Hematopoietic multipotent progenitor cell treated with erythropoietin and hydrocortisone succinate and interleukin-3 and kit ligand, for 8 days (in vitro differentiated cells): ENCODE data around the gene PPDPF.
A peak's percentile ranks its signal among the peaks of the same experiment; 100 is the strongest.
"Not testable (repeated sequence)": the region's sequence is repeated elsewhere in the genome, so short reads cannot be mapped to it uniquely, and the experiment has no call there.

Source experiments
- DNase-seq: peaks from one replicate; pipeline ENCODE4 v3.0.0-alpha.2; 2015

PPDPF gene, protein sequence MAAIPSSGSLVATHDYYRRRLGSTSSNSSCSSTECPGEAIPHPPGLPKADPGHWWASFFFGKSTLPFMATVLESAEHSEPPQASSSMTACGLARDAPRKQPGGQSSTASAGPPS

DNA sequence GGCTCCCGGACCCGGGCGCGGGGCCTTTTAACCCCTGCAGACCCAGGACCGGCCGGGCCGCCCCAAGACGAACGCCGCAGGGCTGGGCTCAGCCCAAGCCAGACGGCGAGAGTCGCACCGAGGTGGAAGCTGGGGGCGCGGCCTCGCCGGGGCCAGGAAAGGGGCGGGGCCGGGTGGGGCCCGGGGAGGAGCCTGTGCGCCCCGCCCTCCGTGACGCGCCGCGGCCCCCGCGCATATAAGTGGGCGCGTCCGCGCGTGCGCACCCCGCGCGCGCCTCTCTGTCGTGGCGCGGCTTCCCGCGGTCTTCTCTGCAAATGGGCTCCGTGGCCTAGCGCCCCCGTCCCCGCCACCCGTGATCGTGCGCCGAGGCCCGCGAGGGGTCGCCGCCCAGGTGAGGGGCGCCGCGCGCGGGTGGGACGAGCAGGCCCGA lies at the start of gene PPDPF:
Gene PPDPF (plus strand): TSS at position 262 of the 430 bp plus-strand sequence. CDS start 544 bp downstream, outside the sequence.
- DNase-seq, result peak; percentile 68

- DNase-seq, result no peak
Observed at GRCh38 chr20:63471002-63471716, 49.4 kb upstream of the PPDPF start.

DNA sequence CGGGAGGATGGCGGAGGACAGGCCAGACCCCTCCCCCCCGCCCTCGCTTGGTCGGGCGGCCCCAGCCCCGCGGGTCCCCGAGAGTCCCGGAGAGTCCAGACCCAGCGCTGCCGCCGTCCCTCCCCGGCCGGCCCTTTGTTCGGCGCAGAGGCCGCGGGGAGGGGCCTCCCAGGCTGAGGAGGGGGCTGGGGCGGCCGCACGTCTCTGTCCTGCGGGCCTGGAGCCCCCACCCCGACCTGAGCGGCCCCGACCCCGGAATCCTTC lies 48.9 kb upstream of the PPDPF start:
- DNase-seq, result no peak

DNA sequence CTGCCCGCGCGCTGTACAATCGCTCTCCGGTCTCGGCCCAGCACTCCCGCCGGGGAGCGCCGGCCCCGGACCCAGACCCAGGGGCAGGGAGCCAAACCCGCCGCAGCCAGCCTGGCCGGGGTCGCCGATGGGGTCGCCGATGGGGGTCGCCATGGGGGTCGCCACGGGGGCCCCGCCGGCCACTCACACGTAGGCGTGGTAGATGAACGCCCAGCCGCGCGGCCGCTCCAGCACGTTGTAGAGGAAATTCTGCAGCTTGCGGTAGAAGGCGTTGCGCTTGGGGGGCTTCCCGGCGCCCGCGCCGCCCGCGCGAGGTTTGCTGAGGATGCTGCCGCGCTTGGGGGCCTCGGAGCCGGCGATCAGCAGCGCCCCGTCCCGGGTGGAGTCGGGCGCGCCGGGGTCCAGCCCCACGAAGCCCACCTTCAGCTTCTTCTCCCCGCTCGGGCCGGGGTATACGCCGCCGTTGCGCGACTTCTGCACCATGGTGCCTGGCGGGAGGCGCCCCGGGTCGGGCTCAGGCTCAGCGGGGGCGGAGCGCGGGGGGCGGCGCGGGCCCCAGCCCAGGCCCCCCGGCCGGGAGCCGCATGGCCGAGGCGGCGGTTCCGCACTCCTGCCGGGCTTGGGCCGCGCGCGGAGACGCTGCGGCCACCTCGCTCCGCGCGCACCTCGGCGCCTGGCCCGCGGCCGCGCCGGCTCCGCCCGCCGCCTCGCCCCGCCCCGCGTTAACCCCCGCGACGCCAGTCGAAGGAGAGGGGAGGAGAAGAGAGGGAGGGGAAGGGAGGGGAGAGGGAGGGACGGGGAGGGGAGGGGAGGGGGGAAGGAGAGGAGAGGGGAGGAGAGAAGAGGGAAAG lies 48.4 kb upstream of the PPDPF start, which contains the start of gene KCNQ2:
Gene KCNQ2 (minus strand): TSS at position 675 of the 851 bp plus-strand sequence. CDS start 192 bp downstream, at position 483.
- no peak for DNase-seq

GRCh38 chr20:63472862-63473390 lies 47.6 kb upstream of the PPDPF start:
- no peak for DNase-seq

DNA sequence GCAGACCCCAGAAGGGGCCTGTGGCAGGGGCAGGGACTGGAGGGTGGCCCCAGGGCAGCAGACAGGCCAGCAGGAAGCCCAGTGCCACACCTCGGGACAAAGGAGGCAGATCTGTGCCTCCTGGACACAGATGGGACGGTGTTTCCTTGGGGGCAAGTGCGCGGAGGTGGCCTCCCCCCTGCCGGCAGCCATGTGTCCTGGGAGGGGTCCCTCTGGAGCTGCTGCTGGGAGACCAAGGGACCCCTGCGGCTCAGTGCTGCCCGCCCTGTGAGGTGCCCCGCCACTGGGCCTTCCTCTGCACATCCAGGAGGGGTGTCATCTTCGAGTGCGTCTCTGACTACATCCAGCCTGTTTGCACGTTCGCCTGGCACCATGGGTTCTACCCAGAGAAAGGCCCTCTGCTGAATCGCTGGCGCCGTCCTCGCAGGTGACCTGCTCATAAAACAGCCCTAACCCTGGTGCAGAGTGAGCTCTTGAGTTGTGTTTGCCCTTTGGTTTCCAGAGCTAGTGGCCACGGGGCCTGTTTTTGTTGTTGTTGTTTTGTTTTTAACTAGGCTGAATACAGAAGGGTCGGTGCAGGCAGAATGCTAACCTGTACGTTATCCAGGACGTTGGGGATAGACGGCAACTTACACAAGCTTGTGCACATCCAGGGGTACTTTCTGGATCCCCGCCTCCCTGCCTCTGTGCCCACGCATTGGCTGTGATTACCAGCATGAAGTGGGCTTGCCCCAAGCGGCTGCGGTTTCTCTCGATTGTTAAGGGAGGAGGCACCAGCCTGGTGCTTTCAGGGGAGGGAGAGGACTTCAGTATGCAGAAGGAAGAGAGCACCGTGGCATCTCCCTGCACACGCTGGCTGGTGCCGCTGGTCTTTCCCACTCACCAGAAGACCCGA lies 46.8 kb upstream of the PPDPF start:
- DNase-seq, result no peak

DNA sequence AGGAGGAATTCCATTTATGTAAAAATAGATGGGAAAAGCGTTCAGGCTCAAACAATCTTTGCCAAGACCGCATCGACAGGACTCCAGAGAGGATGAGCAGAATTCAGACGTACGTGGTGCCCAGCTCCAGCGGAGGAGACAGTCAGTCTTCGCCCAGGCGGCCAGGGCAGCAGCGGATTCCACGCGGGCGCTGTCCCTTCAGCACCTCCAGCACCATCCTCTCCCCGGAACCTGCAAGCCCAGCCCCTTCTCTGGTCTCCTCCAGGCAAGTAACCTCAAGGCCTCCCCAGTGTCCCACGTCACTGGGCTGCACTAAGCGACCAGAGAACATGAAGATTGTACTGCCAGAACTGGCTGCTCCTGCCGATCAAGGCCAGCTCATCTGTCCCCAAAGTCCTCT lies 45.4 kb upstream of the PPDPF start:
- DNase-seq, result no peak

DNA sequence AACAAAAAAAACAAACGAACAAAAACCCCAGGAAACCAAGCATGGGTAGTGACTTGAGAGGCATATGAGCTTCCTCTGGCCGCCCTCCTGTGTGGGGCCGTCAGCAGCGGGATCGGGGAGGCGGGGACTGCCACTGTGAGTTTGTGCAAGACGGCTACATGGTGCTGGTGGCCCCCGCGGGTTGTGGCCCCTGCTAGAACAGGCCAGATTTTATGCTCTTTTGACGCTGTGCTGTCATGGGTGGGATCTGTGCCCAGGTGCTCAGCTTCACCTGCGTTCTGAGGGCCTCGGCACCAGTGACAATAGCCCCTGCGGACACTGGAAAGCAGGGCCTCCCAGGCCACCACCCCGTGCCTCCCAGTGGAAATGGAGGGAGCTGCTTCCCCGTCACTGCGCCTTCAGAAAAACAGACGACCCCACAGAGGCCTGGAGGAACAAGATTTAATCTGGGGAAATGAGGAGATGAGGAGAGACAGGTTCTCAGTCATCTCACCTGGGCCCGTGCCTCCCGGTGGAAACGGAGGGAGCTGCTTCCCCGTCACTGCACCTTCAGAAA lies 43.4 kb upstream of the PPDPF start:
- no peak for DNase-seq

GRCh38 chr20:63477944-63478343 lies 42.6 kb upstream of the PPDPF start:
- DNase-seq, result no peak

DNA sequence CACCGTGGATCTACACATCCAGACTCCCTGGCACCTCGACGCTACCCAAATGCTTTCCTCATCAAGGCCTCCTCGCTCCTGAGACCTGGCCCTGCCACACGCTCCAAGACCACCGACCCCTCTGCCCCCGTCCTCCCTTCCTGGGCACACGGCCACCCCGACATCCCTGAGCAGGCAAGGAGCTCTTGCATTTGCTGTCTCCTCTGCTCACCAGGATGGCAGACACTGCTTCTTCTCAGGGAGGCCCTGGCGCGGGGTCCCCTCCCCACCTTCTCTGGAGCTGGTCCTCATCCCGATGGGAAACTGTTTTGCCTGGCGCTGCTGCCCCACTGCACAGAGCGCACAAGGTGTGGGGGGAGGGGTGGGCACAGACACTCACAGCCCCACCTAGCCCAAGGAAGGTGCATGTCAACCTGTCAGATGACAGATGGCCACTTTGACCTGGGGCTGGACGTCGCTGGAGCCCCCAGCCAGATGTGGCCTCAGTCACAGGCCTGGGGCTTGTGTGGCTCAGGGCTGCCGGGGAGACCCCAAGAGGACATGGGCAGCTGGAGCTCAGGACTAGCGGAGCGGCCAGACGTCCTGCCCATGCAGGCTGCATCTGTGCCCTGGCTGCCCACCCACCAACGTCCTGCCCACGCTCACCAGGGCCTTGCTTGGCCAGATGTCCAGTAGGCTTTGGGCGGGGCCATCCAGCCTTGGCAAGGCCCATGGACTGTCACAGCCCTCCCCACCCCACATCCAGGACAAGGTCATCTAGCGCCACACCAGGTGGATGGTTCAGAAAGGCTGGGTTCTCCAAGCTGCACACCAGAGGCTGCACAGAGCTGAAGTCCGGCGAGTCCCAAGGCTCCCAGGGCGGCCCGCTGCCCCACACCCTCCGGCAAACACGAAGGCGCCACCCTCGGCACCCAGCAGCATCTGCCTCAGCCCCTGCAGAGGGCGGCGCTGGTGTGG lies 41.9 kb upstream of the PPDPF start:
- no peak for DNase-seq

DNA sequence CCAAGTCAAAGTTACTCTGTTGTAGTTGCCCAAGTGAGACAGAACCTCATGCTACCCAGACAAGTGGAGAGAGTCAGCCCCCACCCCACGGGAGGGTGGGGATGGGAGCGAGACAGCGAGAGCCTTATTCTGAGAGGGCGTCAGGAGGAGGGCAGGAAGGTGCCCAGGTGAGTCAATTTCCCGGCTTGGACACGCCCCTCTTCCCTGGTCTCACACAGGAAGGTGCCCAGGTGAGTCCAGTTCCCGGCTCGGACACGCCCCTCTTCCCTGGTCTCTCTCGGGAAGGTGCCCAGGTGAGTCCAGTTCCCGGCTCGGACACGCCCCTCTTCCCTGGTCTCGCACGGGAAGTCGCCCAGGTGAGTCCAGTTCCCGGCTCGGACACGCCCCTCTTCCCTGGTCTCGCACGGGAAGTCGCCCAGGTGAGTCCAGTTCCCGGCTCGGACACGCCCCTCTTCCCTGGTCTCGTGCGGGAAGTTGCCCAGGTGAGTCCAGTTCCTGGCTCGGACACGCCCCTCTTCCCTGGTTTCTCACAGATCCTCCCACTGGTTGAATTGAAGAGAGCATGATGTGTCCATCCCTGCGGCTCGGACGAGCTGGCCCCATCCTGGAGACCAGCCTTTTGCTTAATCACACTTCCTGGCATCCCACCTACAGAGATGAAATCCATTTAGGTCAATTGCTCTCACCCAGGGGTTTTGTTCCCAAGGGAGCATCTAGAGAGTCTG lies 40.7 kb upstream of the PPDPF start:
- not testable (repeated sequence) for DNase-seq

DNA sequence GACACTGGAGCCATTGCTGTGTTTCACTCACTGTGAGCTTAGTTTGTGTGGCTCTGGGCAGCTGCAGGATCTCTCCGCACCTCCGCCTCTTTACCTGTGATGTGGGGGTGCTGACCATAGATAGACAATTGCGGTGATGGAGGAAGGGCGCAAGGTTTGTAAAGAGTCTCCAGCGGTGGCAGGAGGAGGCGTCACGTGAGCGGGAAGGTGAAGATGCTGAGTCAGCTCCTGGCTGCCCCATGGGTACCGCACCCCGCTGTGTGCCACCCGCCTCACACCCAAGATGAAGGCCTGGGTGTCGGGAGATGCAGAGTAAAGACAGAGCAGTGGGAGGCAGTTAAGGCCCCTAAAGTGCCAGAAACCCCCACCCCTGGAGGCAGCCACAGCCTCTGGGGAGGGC lies 39.1 kb upstream of the PPDPF start:
- DNase-seq, result no peak

- no peak for DNase-seq
Observed at GRCh38 chr20:63482021-63482587, 38.5 kb upstream of the PPDPF start.

DNA sequence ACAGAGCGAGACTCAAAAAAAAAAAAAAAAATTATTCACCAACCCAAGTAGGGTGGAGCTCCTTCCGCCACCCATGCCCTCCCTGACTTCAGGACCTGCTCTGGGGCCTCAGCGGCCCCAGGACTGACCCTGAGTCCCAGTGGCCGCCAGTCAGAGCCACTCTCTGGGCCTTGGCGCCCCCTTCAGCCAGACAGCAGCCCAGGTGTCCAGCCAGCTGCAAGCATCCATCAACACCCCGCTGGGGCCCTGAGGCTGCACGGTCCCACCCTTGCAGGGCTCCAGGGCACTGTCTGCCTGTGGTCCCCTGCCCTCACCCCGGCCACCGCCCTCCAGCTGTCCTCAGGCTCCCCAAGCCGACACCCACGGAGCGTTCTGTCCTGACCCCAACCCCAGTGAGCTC lies 36.7 kb upstream of the PPDPF start:
- no peak for DNase-seq

GRCh38 chr20:63484236-63484635 lies 36.3 kb upstream of the PPDPF start:
- no peak for DNase-seq

GRCh38 chr20:63484651-63485403 lies 35.7 kb upstream of the PPDPF start:
- no peak for DNase-seq

GRCh38 chr20:63486300-63486855 lies 34.2 kb upstream of the PPDPF start:
- DNase-seq, result no peak

DNA sequence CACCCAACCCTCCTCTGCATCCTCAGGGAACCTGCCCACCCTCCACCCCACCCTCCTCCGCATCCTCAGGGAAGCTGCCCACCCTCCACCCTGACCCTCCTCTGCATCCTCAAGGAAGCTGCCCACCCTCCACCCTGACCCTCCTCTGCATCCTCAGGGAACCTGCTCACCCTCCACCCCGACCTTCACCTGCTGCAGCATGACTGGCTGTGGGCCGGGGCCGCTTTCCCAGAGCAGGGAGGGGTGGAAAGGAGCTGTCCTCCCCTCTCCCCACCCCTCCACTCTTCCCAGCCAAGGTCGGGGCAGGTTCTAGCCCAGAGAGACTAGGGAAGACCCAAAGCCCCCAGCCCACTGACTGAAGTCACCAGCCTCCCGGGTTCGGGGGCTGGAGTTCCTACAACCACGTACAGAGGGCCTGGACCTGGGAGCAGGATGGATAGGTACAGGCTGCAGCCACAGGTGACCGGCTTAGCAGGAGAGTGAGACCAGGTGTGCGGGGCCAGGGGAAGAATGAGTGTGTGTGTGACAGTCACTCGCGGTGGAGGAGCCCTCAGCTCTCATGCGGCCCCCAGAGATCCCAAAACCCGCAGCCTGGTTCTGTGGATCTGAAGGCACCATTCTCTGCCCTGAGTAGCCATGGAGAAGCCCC lies 33.3 kb upstream of the PPDPF start:
- no peak for DNase-seq
